ENCODE results near the gene AP3M1.
"Not testable (repeated sequence)": the region's sequence is repeated elsewhere in the genome, so short reads cannot be mapped to it uniquely, and the experiment has no call there.

The AP3M1 gene

DNA sequence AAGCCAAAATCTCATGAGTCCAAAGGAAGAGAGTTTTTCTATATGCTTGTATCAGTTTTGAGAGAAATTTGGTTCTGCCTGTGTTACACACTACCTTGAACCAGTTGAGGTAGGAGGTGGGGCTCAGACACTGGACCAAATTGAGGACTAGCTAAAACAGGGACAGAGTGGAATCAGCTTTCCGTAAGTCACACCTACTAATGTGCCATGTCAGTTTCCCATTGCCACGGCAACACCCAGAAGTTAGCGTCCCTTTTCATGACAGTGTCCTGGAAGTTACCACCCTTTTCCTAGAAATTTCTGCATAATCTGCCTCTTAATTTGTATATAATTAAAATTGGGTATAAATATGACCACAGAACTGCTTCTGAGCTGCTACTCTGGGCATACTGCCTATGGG is 9.4 kb upstream of the AP3M1 start:
- no peak for DNase-seq

DNA sequence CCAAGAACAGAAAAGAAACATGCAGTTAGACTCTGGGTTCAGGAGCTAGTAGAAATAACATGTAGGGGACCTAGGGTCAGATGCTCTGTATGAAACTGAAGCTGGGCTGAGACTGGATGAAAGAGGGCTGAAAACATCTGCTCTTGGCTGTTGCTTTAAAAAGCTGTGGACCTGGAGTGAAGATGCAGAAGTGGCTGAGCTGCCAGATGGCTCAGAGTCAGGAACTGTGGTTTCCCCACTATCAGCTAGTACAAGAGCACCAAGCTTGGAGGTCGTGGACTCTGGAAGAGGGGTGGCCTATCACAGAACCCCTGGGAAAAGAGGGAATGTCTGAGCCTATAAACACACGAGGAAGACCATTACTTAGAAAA is 6.3 kb upstream of the AP3M1 start:
- no peak for DNase-seq

DNA sequence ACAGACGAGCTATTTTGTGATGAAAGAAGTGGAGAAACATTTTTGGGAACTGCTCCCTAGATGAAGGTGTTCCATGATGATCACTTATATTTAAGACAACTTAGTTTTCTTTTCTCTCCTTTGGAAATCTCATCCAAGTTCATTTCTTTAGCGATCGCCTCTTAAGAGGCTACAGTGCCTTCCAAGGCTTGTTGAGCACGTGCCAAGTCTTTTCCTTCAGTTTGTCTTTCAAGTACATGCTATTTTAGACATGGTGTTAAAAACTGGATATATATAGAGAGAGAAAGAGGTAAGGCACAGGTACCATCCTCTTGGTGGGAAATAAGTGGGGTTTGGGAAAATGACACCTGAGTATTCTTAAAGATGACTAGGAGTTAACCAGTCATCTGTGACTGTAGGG is 3.0 kb upstream of the AP3M1 start:
- DNase-seq, result no peak

DNA sequence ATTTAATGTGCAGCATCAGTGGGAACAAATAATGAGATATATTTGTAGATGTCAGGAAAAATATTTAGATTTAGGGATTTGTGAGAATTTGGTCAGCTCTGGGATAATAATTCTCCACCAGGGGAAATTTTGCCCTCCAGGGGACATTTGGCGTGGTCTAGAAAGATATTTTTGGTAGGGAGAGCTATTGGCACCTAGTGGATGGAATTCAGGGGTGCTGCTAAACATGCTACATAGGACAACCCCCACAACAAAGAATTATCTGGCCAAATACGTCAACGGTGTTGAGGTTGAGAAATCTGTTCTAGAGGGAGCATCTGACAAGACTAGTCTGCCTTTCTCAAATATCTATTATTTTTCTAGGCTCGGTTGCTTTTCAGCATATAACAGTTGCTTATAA is 2.5 kb upstream of the AP3M1 start:
- DNase-seq, result no peak

DNA sequence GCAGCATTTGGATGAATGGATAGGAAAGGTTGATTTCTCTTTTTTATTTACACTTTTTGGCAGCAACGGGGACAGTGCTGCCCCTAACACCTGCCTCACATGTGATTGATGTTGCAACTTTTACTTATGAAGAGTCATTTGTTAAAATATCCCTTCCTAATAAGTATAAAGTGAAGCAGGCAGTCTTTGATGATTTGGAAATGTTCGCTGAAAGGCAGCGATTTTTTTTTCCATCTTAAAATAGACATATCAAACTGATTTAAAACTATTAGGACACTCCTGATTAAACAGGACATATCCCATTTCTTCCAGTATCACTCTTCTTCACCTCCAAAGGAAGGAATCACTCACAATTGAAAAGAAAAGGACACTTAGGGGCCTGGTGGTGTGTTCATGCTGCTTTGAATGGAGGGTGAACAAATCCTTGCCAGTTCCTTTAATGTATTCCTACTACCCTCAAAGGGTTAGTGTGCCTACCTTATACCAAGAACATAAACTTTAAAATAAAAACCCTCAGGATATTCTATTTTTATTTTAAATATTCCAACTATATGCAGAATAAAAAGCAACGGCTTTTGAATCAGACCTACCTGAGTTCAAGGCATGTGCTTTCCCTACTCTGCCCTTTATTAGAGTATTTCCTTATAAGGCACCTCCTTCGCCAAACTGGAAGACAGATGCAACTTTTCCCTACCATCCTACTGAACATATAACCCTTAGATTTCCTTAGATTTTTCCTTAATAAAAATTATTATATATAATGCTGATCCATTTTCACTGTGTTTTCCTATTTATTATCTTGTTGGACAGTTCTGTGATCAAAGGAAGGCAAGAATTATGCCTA is 1.5 kb upstream of the AP3M1 start:
- no peak for DNase-seq

DNA sequence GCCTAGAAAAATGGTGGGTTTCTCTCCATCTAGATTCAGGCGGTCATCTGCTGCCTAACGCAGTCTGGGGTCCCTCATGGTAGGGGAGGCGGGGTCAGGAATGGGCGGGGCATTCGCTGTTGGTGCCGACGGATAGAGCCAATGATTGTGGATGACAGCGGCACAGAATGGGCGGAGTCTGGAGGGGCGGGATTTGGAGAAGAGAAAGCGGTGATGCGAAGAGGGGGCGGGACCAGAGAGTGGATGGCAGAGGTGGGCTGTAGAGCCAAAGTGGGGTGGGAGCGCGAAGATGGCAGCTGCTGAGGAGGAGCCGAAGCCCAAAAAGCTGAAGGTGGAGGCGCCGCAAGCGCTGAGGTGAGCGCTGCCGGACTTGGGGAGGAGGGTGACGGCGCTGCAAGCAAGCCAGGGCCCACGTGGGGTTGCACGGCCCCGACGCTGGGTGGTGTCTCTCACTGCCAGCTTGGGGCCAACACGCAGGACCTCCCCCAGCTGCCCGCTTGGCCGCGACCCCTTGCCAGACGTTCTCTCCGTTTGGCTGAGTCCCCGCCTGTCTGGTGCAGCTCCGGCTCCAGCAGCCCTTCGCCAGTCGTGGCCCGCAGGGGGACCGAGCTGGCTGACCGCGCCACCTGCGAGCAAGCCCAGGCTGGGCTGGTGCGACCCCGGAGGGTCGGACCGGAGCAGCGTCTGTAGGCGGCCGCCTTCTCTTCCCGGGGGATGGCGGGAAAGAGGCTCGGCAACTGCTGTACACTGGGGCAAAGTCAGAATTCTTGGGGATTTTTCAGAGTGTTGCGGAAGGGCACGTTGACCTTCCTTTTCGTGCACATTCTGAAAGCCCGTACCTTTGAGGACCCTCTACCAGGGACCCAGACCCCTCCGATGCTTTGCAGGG is 606 bp upstream of the AP3M1 start, which contains the start of gene ADK:
TSS of gene ADK (plus strand) at position 232 of the 889 bp plus-strand sequence. CDS start at position 290, 58 bp downstream.
- peak; percentile 100 for DNase-seq

DNA sequence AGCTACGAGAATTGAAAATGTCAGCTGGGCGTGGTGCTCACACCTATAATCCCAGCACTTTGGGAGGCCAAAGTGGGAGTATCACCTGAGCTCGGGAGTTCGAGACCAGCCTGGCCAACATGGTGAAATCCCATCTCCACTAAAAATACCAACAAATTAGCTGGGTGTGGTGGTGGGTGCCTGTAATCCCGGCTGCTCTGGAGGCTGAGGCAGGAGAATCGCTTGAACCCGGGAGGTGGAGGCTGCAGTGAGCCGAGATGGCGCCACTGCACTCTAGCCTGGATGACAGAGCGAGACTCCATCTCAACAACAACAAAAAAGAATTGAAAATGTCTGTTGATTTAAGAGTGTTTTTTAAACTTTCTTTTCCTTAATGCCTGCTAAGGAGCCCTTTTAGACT is 3.6 kb downstream of the AP3M1 start:
- DNase-seq, result not testable (repeated sequence)

DNA sequence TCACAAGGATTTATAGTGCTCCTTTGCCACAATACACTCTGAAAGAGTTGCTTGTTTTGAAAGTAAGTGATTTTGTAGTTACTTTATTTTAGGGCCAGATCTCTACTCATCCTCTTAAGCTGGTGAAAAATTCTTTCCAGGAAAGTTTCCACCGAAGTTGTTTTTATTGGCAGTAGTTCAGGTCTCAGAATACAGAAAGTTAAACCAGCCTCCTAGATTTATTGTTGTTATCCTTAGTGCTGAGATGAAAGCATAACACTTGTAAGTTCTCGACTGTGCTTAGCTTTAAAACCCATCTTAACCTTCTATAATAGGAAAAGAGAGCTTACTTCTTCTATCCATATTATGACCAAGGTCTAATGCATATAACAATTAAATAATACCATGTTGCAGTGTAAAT is 5.5 kb downstream of the AP3M1 start:
- no peak for DNase-seq

DNA sequence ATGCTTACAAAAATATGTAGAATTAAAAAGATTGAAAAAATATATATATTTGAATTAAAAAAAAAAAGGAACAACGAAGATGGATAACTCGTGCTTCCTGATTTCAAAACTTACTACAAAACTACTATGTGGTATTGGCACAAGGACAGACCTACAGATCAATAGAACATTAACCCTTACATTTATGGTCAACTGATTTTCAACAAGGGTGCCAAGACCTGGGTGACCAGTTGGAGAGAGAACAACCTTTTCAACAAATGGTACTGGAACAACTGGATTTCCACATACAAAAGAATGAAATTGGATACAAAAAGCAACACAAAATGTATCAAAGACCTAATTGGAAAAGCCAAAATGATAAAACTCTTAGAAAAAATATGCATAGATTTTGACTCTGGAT is 10.1 kb downstream of the AP3M1 start:
- DNase-seq, result no peak

DNA sequence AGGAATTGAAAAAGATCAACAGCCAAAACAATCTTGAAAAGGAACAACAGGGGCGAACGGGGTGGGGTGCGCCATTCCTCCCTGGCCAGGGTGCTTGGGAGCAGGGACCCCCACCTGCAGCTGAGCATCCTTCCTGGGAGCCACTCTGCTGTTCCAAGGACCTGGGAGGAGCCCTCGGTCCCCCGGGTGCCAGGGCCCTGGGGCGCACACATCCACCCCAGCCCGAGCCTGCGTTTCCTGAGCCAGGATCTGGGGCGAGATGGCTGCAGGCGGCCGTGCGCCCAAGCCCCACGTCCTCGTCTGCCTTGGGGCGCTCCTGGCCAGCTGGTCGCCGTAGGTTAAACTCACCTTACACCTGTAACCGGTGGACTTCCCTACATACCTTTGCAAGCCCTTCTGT is 10.6 kb downstream of the AP3M1 start:
- DNase-seq, result no peak

DNA sequence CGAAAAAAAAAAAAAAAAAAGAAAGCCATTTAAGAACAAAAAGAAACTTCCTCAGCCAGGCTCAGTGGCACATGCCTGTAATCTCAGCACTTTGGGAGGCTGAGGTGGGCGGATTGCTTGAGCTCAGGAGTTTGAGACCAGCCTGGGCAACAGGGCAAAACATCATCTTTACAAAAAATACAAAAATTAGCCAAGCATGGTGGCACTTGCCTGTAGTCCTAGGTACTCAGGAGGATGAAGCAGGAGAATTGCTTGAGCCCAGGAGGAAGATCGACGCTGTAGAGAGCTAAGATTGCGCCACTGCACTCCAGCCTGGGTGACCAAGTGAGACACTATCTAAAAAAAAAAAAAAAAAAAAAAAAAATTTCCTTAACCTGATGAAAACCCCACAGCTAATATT is 12.0 kb downstream of the AP3M1 start:
- not testable (repeated sequence) for DNase-seq

DNA sequence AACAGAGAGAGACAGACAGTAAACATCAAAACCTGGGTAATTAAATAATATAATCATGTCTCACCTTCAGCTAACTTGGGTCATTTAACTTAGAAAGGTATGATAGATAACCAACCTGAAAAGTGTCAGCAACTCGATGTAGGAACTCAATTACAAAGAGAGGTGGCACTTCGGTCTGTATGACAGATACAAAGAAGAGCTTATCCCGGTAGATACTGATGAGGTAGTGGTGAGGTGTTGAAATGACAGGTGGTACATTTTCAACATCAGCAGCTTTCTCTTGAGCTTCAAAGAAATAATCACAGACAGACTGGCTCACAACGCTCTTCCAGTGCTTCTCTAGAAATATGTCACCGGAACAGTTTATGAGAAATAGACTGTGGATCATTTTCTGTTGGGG is 12.6 kb downstream of the AP3M1 start:
- no peak for DNase-seq

DNA sequence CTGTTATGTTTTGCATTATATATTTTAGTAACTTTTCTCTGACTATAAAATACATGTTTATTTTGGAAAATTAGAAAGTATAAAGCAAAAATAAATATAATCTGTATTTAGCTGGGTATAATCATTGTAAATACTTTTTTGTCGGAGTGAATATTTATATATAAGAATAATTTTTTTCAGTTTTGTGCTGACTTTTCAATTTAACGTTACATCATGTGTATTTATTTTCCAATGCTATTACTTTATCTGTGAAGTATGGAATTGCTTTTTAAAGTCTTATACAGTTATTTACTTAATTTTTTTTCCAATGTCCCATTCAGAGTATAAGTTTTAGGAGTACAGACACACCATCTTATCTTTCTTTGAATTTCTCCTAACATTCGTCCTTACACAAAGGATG is 15.2 kb downstream of the AP3M1 start:
- DNase-seq, result no peak

DNA sequence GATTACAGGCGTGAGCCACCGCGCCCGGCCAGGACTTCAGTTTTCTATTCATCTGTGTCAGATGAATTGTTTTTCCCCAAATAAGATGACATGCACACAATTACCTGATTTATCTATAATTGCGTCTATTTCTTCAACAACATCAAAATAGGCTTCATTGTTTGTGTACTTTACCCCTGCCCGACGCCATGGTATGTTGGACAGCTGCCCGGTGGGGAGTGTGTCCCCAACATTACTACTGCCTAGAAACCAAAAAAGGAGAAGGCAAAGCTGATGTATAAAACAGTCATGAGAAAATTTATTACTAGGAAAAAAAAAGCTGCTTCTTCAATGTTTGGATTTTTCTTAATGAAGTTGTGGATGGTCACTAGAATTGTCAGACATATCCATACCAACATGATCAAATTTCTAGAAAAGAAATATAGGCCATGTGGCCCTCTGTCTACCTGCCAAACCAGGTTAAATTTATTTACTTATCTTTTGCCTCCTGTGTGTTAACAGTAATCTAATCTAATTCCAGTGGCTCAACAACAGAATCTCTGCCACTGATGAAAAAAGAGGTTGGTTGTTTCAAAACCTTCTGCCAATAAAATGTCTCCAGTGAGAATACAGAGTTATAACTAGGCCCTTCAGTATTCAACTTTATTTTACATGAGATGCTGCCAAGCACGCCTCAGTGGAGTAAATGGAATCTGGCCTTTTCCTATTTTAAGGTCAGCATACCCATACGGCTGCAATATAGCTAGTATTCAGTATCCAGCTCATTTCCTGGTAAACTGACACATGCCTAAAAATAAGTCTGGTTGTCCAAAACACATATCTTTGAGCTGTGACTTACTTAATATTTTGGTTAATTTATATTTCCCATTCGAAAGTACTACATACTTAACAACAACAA is 16.5 kb downstream of the AP3M1 start:
- DNase-seq, result no peak

DNA sequence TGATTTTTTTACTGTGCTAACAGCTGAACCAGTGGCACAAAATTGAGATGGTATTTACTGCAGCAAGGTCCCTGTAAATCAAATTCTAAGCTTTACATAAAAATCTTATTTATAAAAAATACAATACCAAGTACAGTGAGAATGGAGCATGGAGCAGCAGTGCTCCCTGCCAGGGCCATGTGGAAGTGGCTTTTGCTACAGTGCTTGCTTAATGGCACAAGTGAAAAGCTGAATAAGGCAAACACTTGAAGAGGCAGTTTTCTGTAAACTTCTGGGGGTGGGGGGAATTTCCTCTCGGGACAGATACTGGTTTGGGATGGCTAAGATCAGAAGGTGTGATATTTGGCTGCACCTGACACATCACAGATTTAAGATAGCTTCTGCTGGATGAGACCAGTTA is 27.5 kb downstream of the AP3M1 start:
- DNase-seq, result no peak

DNA sequence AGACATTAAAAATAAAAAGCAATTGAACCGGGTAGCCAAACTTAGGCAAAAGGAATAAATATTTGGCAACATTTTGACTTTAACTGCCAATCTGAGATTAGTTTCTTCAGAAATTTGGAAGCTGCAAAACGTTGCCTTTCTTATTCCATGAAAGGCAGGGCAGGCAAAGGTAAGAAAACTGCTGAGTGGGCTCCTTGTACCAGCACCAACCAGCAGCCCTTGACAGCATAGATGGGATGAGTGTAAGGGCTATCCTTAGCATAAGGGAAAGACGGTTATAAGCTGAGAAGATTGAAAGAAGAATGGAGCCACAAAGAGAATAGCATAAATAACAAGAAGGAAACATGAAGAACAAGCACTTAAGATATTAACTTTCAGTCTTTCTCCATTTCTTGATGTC is 28.6 kb downstream of the AP3M1 start:
- DNase-seq, result no peak

DNA sequence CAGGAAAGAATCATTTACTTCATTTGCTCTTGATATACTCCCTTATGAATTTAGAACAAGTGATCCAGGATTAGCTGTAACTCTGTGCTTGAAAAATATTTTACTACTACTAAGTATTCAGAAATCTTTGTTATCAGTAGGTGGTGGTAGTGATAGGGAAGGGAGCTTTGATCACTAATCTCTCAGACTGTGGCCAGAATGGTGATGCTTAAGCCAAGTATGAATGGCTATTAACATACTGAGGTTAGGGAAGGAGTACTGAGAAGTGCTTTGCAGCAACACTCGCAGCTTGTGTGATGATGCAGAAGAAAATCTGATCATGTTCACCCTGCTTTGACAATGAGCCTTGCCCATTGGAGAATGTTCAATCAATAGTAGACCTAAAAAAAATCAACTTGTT is 29.3 kb downstream of the AP3M1 start:
- DNase-seq, result no peak

DNA sequence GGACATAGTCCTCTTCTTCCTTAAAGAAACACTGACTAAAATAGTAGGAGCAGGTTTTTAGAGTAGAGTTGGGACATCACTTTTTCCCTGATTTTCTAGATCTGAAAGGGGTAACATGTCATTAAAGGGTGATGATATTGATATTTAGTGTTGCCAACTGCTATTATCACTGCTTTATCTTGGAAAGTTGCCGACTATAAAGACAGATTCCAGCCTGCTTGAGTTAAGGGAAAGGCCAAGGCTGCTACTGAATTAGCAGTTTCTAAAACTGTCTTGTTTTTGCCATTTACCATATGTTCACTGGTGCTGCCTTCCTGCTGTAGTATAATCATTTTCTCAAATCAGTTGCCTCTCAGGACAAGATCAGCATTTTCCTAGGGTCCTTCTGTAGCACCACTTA is 29.7 kb downstream of the AP3M1 start:
- DNase-seq, result no peak

DNA sequence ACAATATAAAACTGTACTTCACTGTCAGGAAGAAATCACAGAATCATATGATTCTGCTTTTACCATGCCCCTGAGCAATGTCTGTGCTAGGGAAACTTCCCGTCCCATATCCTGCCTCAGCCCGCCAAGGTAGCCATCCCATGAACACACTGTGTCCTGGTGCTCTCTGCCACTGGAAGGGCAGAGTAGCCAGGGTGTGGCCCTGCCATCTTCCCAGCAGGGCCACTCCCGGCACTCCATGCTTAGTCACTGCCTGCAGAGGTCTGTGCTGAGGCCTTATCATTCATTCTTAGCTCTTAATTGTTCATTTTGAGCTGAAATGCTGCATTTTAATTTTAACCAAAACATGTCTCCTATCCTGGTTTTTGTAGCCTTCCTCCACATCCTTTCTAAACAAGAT is 31.8 kb downstream of the AP3M1 start:
- no peak for DNase-seq

DNA sequence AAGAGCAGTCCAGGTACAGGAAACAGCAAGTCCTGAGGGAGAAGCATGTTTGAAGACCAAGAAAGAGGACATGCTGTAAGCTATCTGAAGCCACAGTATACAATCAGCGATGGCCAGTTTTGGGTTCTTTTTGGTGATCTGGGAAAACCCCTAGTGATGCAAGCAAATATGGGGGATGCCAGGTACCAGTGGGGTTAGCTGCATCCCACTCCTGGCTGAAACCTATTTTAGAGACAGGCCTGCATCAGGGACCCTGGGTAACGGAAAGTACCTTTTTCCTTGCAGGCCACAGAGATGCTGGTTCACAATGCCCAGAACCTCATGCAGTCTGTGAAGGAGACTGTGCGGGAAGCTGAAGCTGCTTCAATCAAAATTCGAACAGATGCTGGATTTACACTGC is 32.9 kb downstream of the AP3M1 start:
- DNase-seq, result no peak

DNA sequence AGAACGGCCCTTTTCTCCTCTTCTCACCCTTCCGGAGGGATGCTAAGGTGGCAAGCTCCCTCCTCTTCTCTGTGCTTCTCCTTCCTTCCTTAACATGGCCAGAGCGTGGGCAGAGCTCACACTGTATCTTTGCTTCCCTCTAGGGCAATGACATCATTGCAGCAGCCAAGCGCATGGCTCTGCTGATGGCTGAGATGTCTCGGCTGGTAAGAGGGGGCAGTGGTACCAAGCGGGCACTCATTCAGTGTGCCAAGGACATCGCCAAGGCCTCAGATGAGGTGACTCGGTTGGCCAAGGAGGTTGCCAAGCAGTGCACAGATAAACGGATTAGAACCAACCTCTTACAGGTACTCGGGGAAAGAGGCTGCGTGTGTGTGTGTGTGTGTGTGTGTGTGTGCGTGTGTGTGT is 36.6 kb downstream of the AP3M1 start:
- DNase-seq, result no peak

DNA sequence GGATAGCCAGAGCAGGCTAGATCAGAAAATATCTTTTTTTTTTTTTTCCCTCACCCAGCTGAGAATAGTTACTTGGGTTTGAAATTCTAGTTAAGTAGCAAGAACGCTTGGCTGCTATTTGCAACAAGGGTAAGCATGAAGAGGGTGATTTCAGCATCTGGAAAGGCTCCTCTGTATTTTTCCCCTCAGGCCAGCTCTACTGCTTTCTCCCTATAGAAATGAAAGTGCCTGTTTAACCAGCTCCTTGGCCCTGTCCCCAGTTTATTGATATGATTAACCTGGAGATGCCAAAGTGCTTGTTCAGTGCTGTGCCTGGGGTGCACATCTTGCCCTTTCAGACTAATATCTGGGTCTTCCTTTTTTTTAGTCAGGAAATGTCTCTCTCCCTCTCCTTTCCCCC is 37.1 kb downstream of the AP3M1 start:
- no peak for DNase-seq

DNA sequence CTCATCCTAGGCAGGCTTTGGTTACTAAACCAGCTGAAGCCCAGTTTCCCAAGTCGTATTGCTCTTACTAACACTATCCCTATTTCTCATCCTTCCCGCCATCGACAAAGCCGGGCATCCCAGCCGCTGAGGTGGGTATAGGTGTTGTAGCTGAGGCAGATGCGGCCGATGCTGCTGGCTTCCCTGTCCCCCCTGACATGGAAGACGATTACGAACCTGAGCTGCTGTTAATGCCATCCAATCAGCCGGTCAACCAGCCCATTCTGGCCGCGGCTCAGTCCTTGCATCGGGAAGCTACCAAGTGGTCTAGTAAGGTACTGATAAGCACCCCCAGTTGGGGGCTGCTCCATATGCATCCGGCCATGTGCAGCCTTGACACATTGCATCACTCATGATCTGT is 38.8 kb downstream of the AP3M1 start:
- no peak for DNase-seq

Data from stimulated activated CD4-positive, alpha-beta T cell treated with anti-CD3 and anti-CD28 coated beads, Interleukin-2, amount 100 ng/mL, for 24 hours (primary cell).